ENCODE data around the gene ZNF738. TPM values are rescaled to one million over a fixed set of nuclear protein-coding genes. Genes with fewer than 3 reads are reported as not detected.

ZNF738 gene
- total and polyA plus RNA-seq, 8 donors = 0.89 to 27.9 (median 2.9) TPM; not detected in 1

Other genes with a start within 250 kb of the ZNF738 start
- gene ZNF431, start 217.0 kb upstream of the ZNF738 start, total RNA-seq = 10 to 100 TPM in 2 of 5 donors, 1 to 10 TPM in 3; 5.2 to 55.4 (median 5.8) TPM
- 10 to 100 TPM in 1 of 3 donors, 1 to 10 TPM in 2; 2.0 to 12.3 (median 5.7) TPM for gene ZNF431, start 217.0 kb upstream of the ZNF738 start, polyA plus RNA-seq
- gene ZNF708, start 29.6 kb upstream of the ZNF738 start, total RNA-seq = 10 to 100 TPM in 4 of 5 donors, under 1 TPM in 1; 0.87 to 58.3 (median 43.5) TPM
- 1 to 10 TPM; 2.4 to 3.5 (median 2.7) TPM for gene ZNF708, start 29.6 kb upstream of the ZNF738 start, polyA plus RNA-seq
- 10 to 100 TPM; 18.1 to 100.0 (median 41.4) TPM for gene ZNF493, start 38.1 kb downstream of the ZNF738 start, total RNA-seq
- gene ZNF493, start 38.1 kb downstream of the ZNF738 start, polyA plus RNA-seq = 1 to 10 TPM; 2.1 to 5.8 (median 3.2) TPM
- gene ZNF429, start 146.6 kb downstream of the ZNF738 start, total RNA-seq = 10 to 100 TPM in 3 of 5 donors, 1 to 10 TPM in 2; 5.4 to 28.6 (median 10.3) TPM
- gene ZNF429, start 146.6 kb downstream of the ZNF738 start, polyA plus RNA-seq = 1 to 10 TPM; 2.7 to 7.5 (median 3.5) TPM